Measurements from ENCODE around the gene FOXL2NB. TPM values are rescaled to one million over a fixed set of nuclear protein-coding genes. Genes with fewer than 3 reads are reported as not detected.

FOXL2NB gene
- total RNA-seq, 1 donor from 2014 or later, result not detected

DNA sequence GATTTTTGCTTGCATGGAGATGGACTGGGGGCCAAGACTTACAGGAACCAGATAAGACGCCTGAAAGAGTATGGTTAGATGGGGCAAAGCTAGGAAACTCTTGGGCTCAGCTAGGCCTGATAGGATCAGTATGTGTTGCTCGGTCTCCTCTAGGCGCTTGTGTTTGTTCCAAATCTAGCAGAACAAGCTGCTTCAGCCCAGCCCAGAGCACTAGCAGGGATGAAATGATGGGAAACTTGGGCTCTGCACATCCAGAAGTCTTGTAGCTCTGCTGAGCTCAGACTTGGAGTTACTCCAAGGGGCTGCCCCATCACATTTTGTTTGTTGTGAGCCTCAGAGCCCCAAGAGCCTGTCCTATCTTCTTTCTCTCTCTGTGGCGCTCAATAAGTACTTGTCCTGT is 34.8 kb upstream of the FOXL2NB start:
- Mint-ChIP-seq H3K4me3 (ENCODE audit: low read depth) (no peak overlapping the region), H3K27ac (no peak overlapping the region), H3K4me1 (ENCODE audit: low read depth) (peaks cover 3% of the 10 kb centered on the region), H3K36me3 (ENCODE audit: insufficient read depth) (no peaks in the 10 kb centered on the region), H3K9me3 (ENCODE audit: low read depth) (no peaks in the 10 kb centered on the region), H3K27me3 (peaks cover 4% of the 10 kb centered on the region)
- DNase-seq (ENCODE audit: low spot score, unreplicated experiment), result no peak
- TF ChIP-seq, protein P1, sequence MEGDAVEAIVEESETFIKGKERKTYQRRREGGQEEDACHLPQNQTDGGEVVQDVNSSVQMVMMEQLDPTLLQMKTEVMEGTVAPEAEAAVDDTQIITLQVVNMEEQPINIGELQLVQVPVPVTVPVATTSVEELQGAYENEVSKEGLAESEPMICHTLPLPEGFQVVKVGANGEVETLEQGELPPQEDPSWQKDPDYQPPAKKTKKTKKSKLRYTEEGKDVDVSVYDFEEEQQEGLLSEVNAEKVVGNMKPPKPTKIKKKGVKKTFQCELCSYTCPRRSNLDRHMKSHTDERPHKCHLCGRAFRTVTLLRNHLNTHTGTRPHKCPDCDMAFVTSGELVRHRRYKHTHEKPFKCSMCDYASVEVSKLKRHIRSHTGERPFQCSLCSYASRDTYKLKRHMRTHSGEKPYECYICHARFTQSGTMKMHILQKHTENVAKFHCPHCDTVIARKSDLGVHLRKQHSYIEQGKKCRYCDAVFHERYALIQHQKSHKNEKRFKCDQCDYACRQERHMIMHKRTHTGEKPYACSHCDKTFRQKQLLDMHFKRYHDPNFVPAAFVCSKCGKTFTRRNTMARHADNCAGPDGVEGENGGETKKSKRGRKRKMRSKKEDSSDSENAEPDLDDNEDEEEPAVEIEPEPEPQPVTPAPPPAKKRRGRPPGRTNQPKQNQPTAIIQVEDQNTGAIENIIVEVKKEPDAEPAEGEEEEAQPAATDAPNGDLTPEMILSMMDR (IDR thresholded peaks at IDR 0.05; ENCODE audit: unreplicated experiment), result no peak

DNA sequence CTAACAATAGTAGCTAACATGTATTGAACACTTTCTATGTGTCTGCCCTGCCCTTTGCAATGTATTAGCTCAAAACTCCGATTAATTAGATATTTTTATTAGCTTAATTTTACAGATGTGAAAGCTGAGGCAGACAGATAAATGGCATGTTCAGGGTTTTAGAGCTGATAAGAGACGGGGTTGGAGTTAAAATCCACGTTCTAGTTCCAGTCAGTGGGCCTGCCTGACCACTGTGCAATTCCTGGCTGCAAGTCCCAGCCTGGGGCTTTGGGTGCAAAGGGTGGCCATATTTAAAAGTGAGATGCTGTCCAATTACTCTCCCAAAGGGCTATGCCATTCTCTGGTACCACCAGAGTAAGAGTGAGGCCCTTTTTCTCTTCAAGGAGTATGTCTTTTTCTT is 33.3 kb upstream of the FOXL2NB start:
- H3K27me3 Mint-ChIP-seq, result peaks cover 4% of the 10 kb centered on the region
- H3K4me1 Mint-ChIP-seq (ENCODE audit: low read depth), result peaks cover 3% of the 10 kb centered on the region
- no peak overlapping the region for H3K4me3 Mint-ChIP-seq (ENCODE audit: low read depth)
- DNase-seq (ENCODE audit: low spot score, unreplicated experiment), result no peak
- no peaks in the 10 kb centered on the region for H3K36me3 Mint-ChIP-seq (ENCODE audit: insufficient read depth)
- H3K9me3 Mint-ChIP-seq (ENCODE audit: low read depth), result no peaks in the 10 kb centered on the region
- TF ChIP-seq, protein P1 (IDR thresholded peaks at IDR 0.05; ENCODE audit: unreplicated experiment), result no peak
- H3K27ac Mint-ChIP-seq, result no peak overlapping the region

DNA sequence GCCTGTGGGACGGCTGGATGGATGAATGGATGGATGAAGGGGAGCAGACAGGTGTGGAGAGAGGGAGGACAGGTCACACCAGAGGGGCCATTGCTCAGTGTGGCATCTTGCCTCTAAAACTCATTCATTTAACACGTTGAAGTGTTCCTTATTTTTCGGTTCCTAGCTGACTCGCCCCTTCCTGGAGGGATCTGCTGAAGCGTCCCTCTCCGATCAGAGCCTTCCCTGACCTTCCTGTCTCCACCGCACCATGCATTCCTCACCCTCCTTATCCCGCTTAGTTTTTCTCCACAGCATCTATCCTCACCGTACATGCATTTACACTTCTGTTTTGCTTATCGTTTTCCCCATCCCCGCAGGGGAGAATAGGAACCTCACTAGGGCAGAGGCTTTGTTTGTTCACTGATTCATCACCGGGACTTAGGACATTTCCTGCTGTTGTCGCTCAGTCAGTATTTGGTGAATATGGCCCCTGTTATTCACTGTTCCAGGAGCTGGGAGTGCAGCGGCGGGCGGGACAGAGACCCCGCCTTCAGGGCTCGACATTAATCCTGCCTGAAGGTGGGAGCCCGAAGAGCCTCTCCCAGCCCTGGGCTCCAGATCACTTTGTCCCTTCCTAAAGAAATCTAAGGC is 32.0 kb upstream of the FOXL2NB start:
- Mint-ChIP-seq H3K36me3 (ENCODE audit: insufficient read depth) (no peaks in the 10 kb centered on the region), H3K27ac (peak overlapping the region; percentile 66), H3K27me3 (peaks cover 4% of the 10 kb centered on the region), H3K4me3 (ENCODE audit: low read depth) (peak overlapping the region; percentile 86), H3K4me1 (ENCODE audit: low read depth) (peaks cover 3% of the 10 kb centered on the region), H3K9me3 (ENCODE audit: low read depth) (no peaks in the 10 kb centered on the region)
- no peak for DNase-seq (ENCODE audit: low spot score, unreplicated experiment)
- TF ChIP-seq, protein P1 (IDR thresholded peaks at IDR 0.05; ENCODE audit: unreplicated experiment), result no peak

DNA sequence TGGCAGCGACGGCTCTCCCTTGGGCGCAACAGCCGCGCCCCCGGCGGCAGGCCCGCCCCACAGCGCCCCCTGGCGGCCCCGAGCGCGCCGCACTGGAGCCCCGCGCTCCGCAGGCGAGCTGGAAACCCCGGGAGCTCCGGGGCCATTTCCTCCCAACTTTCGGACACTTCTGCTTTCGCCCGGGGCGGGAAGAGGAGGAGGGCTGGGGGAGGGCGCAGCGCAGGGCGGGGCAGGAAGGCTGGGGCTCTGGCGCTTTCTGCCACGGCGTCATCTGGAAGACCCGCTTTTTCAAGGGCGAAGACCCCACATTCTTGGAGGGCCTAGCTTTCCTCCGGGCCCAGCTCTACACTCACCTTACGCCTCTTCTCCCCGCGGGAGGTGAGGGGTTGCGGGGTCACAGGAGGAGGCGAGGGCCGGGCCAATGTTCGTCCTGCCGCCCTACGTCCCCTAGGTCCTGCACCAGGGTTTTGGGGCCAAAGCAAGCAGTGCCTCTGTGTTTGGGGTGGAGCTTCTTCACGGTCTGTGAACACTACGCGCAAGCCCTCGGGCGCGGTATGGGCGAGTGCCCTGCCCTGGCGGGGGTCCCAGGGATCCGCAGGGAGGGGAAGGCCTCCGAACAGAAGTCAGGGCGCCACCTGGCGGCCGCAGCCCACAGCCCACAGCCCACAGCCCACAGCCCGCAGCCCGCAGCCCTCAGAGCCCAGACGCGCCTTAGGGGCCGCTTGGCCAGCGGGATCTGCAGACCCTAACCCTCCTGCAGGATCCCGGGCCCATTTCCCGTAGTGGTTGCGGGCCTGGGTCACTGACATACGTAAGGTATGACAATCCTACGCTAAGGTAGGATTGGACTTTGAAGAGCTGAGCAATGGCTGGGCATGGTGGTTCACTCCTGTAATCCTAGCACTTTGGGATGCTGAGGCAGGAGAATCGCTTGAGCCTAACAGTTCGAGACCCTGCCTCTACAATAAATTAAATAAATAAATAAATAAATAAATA is 31.2 kb upstream of the FOXL2NB start:
- Mint-ChIP-seq H3K36me3 (ENCODE audit: insufficient read depth) (no peaks in the 10 kb centered on the region), H3K4me1 (ENCODE audit: low read depth) (peaks cover 3% of the 10 kb centered on the region), H3K27me3 (peaks cover 4% of the 10 kb centered on the region), H3K9me3 (ENCODE audit: low read depth) (no peaks in the 10 kb centered on the region), H3K4me3 (ENCODE audit: low read depth) (peak overlapping the region; percentile 86), H3K27ac (peak overlapping the region; percentile 95)
- peak; percentile 97 for DNase-seq (ENCODE audit: low spot score, unreplicated experiment)
- TF ChIP-seq, protein P1 (IDR thresholded peaks at IDR 0.05; ENCODE audit: unreplicated experiment), result peak; percentile 86

DNA sequence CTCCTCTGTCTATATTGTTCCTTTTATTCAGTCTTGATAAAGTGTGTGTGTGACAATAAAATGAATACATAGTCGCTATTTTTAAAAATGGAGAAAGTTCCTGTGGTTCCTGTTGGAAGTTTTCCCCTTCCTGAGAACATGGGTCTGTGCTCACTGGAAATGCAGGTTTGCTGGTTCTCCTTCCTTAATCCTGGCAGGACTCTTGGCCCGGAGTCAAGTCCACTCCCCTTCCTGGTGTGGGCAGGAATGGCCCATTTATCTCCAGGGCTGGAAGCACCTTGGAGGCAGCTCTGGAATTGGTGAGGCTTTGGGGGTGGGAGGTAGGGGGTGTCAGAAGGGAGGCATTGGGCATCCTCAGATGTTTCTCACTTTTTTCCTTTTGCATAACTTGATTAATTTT is 30.2 kb upstream of the FOXL2NB start:
- TF ChIP-seq, protein P1 (IDR thresholded peaks at IDR 0.05; ENCODE audit: unreplicated experiment), result no peak
- H3K27me3 Mint-ChIP-seq, result peaks cover 4% of the 10 kb centered on the region
- H3K4me3 Mint-ChIP-seq (ENCODE audit: low read depth), result no peak overlapping the region
- H3K4me1 Mint-ChIP-seq (ENCODE audit: low read depth), result peaks cover 3% of the 10 kb centered on the region
- no peak for DNase-seq (ENCODE audit: low spot score, unreplicated experiment)
- H3K9me3 Mint-ChIP-seq (ENCODE audit: low read depth), result no peaks in the 10 kb centered on the region
- no peak overlapping the region for H3K27ac Mint-ChIP-seq
- H3K36me3 Mint-ChIP-seq (ENCODE audit: insufficient read depth), result no peaks in the 10 kb centered on the region

Measured in progenitor cell of endocrine pancreas (in vitro differentiated cells).